ENCODE results near the gene RPH3AL.
"Not testable (repeated sequence)": the region's sequence is repeated elsewhere in the genome, so short reads cannot be mapped to it uniquely, and the experiment has no call there.

The RPH3AL gene

GRCh38 chr17:335691-336090, 16.9 kb downstream of the RPH3AL start:
- DNase-seq: no peak

GRCh38 chr17:334974-335481, 17.6 kb downstream of the RPH3AL start:
- no peak for DNase-seq

- peak; percentile 41 for DNase-seq
These were observed 18.8 kb downstream of the RPH3AL start for GRCh38 chr17:333626-334396.

GRCh38 chr17:332558-333322, 19.9 kb downstream of the RPH3AL start:
- peak; percentile 54 for DNase-seq

GRCh38 chr17:332023-332422, 20.6 kb downstream of the RPH3AL start:
- no peak for DNase-seq

- DNase-seq: peak; percentile 22
These were observed 21.5 kb downstream of the RPH3AL start for GRCh38 chr17:330993-331701.

GRCh38 chr17:329784-330420, 22.7 kb downstream of the RPH3AL start:
- DNase-seq: no peak

GRCh38 chr17:327971-328370, 24.6 kb downstream of the RPH3AL start:
- no peak for DNase-seq

- no peak for DNase-seq
These were observed 25.3 kb downstream of the RPH3AL start for GRCh38 chr17:327296-327695.

GRCh38 chr17:326010-326621, 26.5 kb downstream of the RPH3AL start:
- DNase-seq: no peak

- DNase-seq: no peak
These were observed 27.2 kb downstream of the RPH3AL start for GRCh38 chr17:325270-326009.

- no peak for DNase-seq
These were observed 28.7 kb downstream of the RPH3AL start for GRCh38 chr17:323721-324571.

GRCh38 chr17:323181-323580, 29.4 kb downstream of the RPH3AL start:
- no peak for DNase-seq

- DNase-seq: no peak
These were observed 30.4 kb downstream of the RPH3AL start for GRCh38 chr17:322006-322780.

- no peak for DNase-seq
These were observed 31.1 kb downstream of the RPH3AL start for GRCh38 chr17:321386-321941.

- no peak for DNase-seq
These were observed 31.7 kb downstream of the RPH3AL start for GRCh38 chr17:320809-321385.

- no peak for DNase-seq
These were observed 32.5 kb downstream of the RPH3AL start for GRCh38 chr17:320139-320538.

- DNase-seq: no peak
These were observed 33.3 kb downstream of the RPH3AL start for GRCh38 chr17:319266-319665.

GRCh38 chr17:317070-317469, 35.5 kb downstream of the RPH3AL start:
- not testable (repeated sequence) for DNase-seq

All from kidney glomerular epithelial cell (primary cell).